ENCODE results near the gene ELAC2.

GRCh38 chr17:13025258-13025627, 7.4 kb upstream of the ELAC2 start:
- TF ChIP-seq CTCF (IDR thresholded peaks at IDR 0.05) (no peak), ZFX (IDR thresholded peaks at IDR 0.05; ENCODE audit: borderline replicate concordance) (no peak)

All from 22Rv1 (cell line).